ENCODE measurements around the gene DRC1. TPM values are rescaled to one million over a fixed set of nuclear protein-coding genes. Genes with fewer than 3 reads are reported as not detected.

Gene DRC1
- total RNA-seq, 4 donors from 2014 or later: 0.85 to 2.4 (median 1.9) TPM; not detected in 1

- no peaks in the 10 kb centered on the region for H3K27me3 ChIP-seq
- DNase-seq: no peak
- no peaks in the 10 kb centered on the region for H3K4me1 ChIP-seq
- intact Hi-C loops (cut with DNase I; ENCODE audit: low total_unique reads): no loop called here
- no peak for TF ChIP-seq POLR2A (IDR thresholded peaks at IDR 0.05)
- TF ChIP-seq CTCF (IDR thresholded peaks at IDR 0.05): no peak
- no peak overlapping the region for H3K27ac ChIP-seq
- H3K9me3 ChIP-seq: no peaks in the 10 kb centered on the region
- H3K4me3 ChIP-seq: no peak overlapping the region
- H3K36me3 ChIP-seq: no peaks in the 10 kb centered on the region
Measured at GRCh38 chr2:26482211-26483026, 80.7 kb downstream of the DRC1 start.

- intact Hi-C loops (cut with DNase I; ENCODE audit: low total_unique reads): no loop called here
- no peak for DNase-seq
- Histone ChIP-seq H3K27ac (no peak overlapping the region), H3K4me1 (no peaks in the 10 kb centered on the region), H3K9me3 (no peaks in the 10 kb centered on the region), H3K27me3 (no peaks in the 10 kb centered on the region), H3K4me3 (no peak overlapping the region), H3K36me3 (no peaks in the 10 kb centered on the region)
- TF ChIP-seq CTCF (IDR thresholded peaks at IDR 0.05): no peak
Measured at GRCh38 chr2:26483027-26483326, 81.3 kb downstream of the DRC1 start.

GRCh38 chr2:26483516-26483915 is 81.8 kb downstream of the DRC1 start:
- intact Hi-C loops (cut with DNase I; ENCODE audit: low total_unique reads): no loop called here
- H3K9me3 ChIP-seq: no peaks in the 10 kb centered on the region
- no peaks in the 10 kb centered on the region for H3K4me1 ChIP-seq
- H3K36me3 ChIP-seq: no peaks in the 10 kb centered on the region
- H3K4me3 ChIP-seq: no peak overlapping the region
- no peak overlapping the region for H3K27ac ChIP-seq
- TF ChIP-seq POLR2A (IDR thresholded peaks at IDR 0.05) (no peak), CTCF (IDR thresholded peaks at IDR 0.05) (no peak)
- DNase-seq: no peak
- no peaks in the 10 kb centered on the region for H3K27me3 ChIP-seq

- no peak for DNase-seq
- H3K4me1 ChIP-seq: no peaks in the 10 kb centered on the region
- H3K27ac ChIP-seq: no peak overlapping the region
- intact Hi-C loops (cut with DNase I; ENCODE audit: low total_unique reads): no loop called here
- no peak for TF ChIP-seq POLR2A (IDR thresholded peaks at IDR 0.05)
- no peak for TF ChIP-seq CTCF (IDR thresholded peaks at IDR 0.05)
- no peak overlapping the region for H3K4me3 ChIP-seq
- H3K27me3 ChIP-seq: no peaks in the 10 kb centered on the region
- no peaks in the 10 kb centered on the region for H3K9me3 ChIP-seq
- H3K36me3 ChIP-seq: no peaks in the 10 kb centered on the region
Measured at GRCh38 chr2:26483957-26484565, 82.3 kb downstream of the DRC1 start.

GRCh38 chr2:26484579-26484978 is 82.9 kb downstream of the DRC1 start:
- TF ChIP-seq CTCF (IDR thresholded peaks at IDR 0.05) (no peak), POLR2A (IDR thresholded peaks at IDR 0.05) (no peak)
- no peak for DNase-seq
- Histone ChIP-seq H3K4me1 (no peaks in the 10 kb centered on the region), H3K27me3 (no peaks in the 10 kb centered on the region), H3K27ac (no peak overlapping the region), H3K4me3 (no peak overlapping the region), H3K9me3 (no peaks in the 10 kb centered on the region), H3K36me3 (no peaks in the 10 kb centered on the region)
- intact Hi-C loops (cut with DNase I; ENCODE audit: low total_unique reads): no loop called here

Measured in uterus (tissue), 4 donors.